Tibial nerve (tissue), 4 donors: ENCODE results near the gene USP5. TPM values are rescaled to one million over a fixed set of nuclear protein-coding genes. Genes with fewer than 3 reads are reported as not detected.

Source experiments
- DNase-seq, 2 donors: peaks; one replicate each; pipeline ENCODE4 v3.0.0-alpha.2; 2019; ENCODE audit warnings: low spot score in 2 of 2
- H3K27ac ChIP-seq, 4 donors: fragments of 200-600 bp; sonication (generic) in 3 of 4; one replicate each; pipeline ENCODE4 v1.5.1; 2017 to 2019; ENCODE audit warnings: mild to moderate bottlenecking in 1 of 4
- H3K27me3 ChIP-seq, 2 donors: fragments of 200-600 bp; sonication (generic) in 1 of 2; one replicate each; pipeline versions ENCODE4 v1.5.1 to v1.6.0; 2017 to 2019
- H3K36me3 ChIP-seq, 3 donors: fragments of 200-600 bp; sonication (generic); one replicate each; pipeline ENCODE4 v1.5.1; 2018 to 2019
- H3K4me1 ChIP-seq, 4 donors: fragments of 200-600 bp; sonication (generic) in 3 of 4; one replicate each; pipeline ENCODE4 v1.5.1; 2017 to 2019
- H3K4me3 ChIP-seq, 4 donors: fragments of 200-600 bp; sonication (generic) in 3 of 4; one replicate each; pipeline ENCODE4 v1.5.1; 2017 to 2019; ENCODE audit warnings: mild to moderate bottlenecking in 1 of 4, moderate library complexity in 1 of 4
- H3K9me3 ChIP-seq, 4 donors: fragments of 200-600 bp; sonication (generic) in 3 of 4; one replicate each; pipeline ENCODE4 v1.5.1; 2017 to 2019
- EP300 ChIP-seq, 2 donors: sonication (generic); formaldehyde crosslinking; IDR thresholded peaks; one replicate each; pipeline ENCODE4 v1.6.1; 2017; ENCODE audit warnings: antibody characterized with exemption in 2 of 2, mild to moderate bottlenecking in 1 of 2
- POLR2A ChIP-seq, 2 donors: fragments of 450-650 bp; IDR thresholded peaks; one replicate each; pipeline ENCODE4 v1.6.1; 2017; ENCODE audit warnings: antibody characterized with exemption in 2 of 2, mild to moderate bottlenecking in 2 of 2, moderate library complexity in 2 of 2
- WGBS, 2 donors: methylation state at CpG; one replicate each; pipeline ENCODE4 v1.1.5; 2018; 5-methylcytosine and 5-hydroxymethylcytosine counted together
- total RNA-seq, 4 donors: library from RNA; depleted of rRNA; stranded (reverse); fragments of >200 nt; gene quantifications; one replicate each; pipeline ENCODE4 v1.1.0, GENCODE V29; 2016
- TF ChIP-seq, protein P1 (sequence below), 5 experiments: fragments of 200-600 bp in 3 of 5; fragments of 450-650 bp in 2 of 5; sonication (generic) in 3 of 5; IDR thresholded peaks; one replicate each; pipeline ENCODE4 v1.5.1; 2016 to 2019; ENCODE audit warnings: antibody characterized with exemption in 5 of 5, mild to moderate bottlenecking in 3 of 5, moderate library complexity in 2 of 5

Gene USP5
- total RNA-seq, 4 donors from 2014 or later, result 47.6 to 63.9 (median 56.8) TPM

DNA sequence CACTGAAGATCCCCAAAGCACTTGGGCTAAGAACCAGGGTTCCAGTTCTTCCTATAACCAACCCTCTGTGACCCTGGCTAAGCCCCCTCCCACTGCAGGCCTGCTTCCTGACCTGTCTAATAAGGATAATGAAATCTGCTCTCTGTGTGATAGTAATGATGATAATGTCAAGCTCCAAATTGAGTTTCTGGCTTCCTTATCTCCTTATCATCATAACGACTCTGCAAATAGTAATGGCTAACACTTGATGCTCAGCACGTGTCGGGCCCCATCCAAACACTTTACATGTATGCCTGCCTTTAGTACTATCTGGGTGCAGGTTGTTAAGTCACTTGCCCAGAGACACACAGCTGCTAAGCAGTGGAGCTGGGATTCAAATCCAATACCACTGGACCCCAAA is 35.4 kb upstream of the USP5 start:
- no peak for DNase-seq
- Histone ChIP-seq H3K4me3 (no peak overlapping the region), H3K4me1 (peaks cover 0 to 8% (median 2%) of the 10 kb centered on the region in 4 donors), H3K27ac (no peak overlapping the region), H3K9me3 (no peaks in the 10 kb centered on the region), H3K36me3 (no peaks in the 10 kb centered on the region), H3K27me3 (peaks cover 0 to 12% of the 10 kb centered on the region in 2 donors)
- TF ChIP-seq POLR2A (IDR thresholded peaks at IDR 0.05) (no peak), EP300 (IDR thresholded peaks at IDR 0.05) (no peak)
- TF ChIP-seq, protein P1, sequence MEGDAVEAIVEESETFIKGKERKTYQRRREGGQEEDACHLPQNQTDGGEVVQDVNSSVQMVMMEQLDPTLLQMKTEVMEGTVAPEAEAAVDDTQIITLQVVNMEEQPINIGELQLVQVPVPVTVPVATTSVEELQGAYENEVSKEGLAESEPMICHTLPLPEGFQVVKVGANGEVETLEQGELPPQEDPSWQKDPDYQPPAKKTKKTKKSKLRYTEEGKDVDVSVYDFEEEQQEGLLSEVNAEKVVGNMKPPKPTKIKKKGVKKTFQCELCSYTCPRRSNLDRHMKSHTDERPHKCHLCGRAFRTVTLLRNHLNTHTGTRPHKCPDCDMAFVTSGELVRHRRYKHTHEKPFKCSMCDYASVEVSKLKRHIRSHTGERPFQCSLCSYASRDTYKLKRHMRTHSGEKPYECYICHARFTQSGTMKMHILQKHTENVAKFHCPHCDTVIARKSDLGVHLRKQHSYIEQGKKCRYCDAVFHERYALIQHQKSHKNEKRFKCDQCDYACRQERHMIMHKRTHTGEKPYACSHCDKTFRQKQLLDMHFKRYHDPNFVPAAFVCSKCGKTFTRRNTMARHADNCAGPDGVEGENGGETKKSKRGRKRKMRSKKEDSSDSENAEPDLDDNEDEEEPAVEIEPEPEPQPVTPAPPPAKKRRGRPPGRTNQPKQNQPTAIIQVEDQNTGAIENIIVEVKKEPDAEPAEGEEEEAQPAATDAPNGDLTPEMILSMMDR (IDR thresholded peaks at IDR 0.05), result no peak
- WGBS, 2 donors, result 85 to 86% methylated on average over 3 of the region's 3 CpGs

DNA sequence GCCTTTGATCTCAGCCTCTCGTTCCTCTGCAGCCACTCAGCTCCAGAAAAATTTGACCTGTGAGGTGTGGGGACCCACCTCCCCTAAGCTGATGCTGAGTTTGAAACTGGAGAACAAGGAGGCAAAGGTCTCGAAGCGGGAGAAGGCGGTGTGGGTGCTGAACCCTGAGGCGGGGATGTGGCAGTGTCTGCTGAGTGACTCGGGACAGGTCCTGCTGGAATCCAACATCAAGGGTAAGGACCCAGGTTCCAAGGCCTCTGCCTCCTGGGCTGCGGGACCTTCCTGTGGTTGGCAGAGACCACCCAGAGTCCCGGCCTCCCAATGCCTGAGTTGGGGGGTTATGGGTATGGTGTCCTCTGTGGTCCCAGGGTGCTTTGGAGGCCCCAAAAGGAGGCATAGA is 34.9 kb upstream of the USP5 start:
- TF ChIP-seq EP300 (IDR thresholded peaks at IDR 0.05), result no peak
- TF ChIP-seq, protein P1 (IDR thresholded peaks at IDR 0.05), result no peak
- TF ChIP-seq POLR2A (IDR thresholded peaks at IDR 0.05), result no peak
- no peak overlapping the region for H3K27ac ChIP-seq
- WGBS, 2 donors, result 85 to 92% methylated on average over 8 of the region's 8 CpGs

DNA sequence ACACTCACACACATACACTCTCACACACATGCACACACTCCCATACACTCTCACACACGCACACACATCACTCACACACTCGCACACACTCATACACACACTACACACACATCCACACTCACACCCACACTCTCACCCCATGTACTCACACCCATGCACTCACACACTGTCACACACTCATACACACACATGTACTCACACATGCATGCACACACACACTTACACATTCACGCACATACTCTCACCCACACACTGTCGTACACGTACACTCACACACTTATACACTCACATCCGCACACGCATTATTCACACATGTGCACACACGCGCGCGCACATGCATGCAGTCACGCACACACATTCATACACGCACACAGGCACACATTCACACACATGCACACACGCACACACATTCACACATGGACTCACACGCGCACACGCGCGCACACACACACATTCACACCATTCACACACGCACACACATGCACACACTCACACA is 34.2 kb upstream of the USP5 start:
- H3K4me3 ChIP-seq, result no peak overlapping the region
- H3K27me3 ChIP-seq, result peaks cover 0 to 22% of the 10 kb centered on the region in 2 donors
- no peak for DNase-seq
- no peaks in the 10 kb centered on the region for H3K36me3 ChIP-seq
- H3K27ac ChIP-seq, result no peak overlapping the region
- peaks cover 0 to 19% (median 10%) of the 10 kb centered on the region in 4 donors for H3K4me1 ChIP-seq
- WGBS, 2 donors, result 86 to 89% methylated on average over 20 of the region's 20 CpGs
- TF ChIP-seq EP300 (IDR thresholded peaks at IDR 0.05) (no peak), POLR2A (IDR thresholded peaks at IDR 0.05) (no peak)
- TF ChIP-seq, protein P1 (IDR thresholded peaks at IDR 0.05), result no peak
- no peaks in the 10 kb centered on the region for H3K9me3 ChIP-seq

More for the DNA sequence above, 34.9 kb upstream of the USP5 start:
- Histone ChIP-seq H3K4me3 (no peak overlapping the region), H3K36me3 (no peaks in the 10 kb centered on the region), H3K4me1 (peaks cover 0 to 13% (median 7%) of the 10 kb centered on the region in 4 donors), H3K9me3 (no peaks in the 10 kb centered on the region), H3K27me3 (peaks cover 0 to 16% of the 10 kb centered on the region in 2 donors)
- no peak for DNase-seq

DNA sequence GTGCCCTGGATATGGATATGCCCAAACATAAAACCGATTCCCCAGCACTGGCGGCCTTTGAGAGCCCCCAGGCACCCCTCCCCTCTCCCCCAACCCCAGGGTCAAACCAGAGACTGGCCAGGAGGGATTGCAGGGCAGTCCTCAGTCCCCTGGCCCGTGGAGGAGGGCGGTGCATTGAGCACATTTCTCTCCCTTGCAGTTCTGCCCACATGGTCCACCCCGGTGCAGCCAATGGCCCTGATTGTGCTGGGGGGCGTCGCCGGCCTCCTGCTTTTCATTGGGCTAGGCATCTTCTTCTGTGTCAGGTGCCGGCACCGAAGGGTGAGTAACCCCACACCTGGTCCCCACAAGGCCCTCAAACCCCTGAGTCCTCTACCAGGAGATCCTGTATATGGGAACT is 33.7 kb upstream of the USP5 start:
- no peak for TF ChIP-seq POLR2A (IDR thresholded peaks at IDR 0.05)
- TF ChIP-seq, protein P1 (IDR thresholded peaks at IDR 0.05), result no peak
- no peak for TF ChIP-seq EP300 (IDR thresholded peaks at IDR 0.05)
- Histone ChIP-seq H3K4me3 (no peak overlapping the region), H3K9me3 (no peaks in the 10 kb centered on the region), H3K27ac (no peak overlapping the region), H3K36me3 (no peaks in the 10 kb centered on the region), H3K27me3 (peaks cover 0 to 27% of the 10 kb centered on the region in 2 donors), H3K4me1 (peaks cover 0 to 20% (median 10%) of the 10 kb centered on the region in 4 donors)
- WGBS, 2 donors, result 57 to 60% methylated on average over 10 of the region's 10 CpGs
- DNase-seq, result no peak

DNA sequence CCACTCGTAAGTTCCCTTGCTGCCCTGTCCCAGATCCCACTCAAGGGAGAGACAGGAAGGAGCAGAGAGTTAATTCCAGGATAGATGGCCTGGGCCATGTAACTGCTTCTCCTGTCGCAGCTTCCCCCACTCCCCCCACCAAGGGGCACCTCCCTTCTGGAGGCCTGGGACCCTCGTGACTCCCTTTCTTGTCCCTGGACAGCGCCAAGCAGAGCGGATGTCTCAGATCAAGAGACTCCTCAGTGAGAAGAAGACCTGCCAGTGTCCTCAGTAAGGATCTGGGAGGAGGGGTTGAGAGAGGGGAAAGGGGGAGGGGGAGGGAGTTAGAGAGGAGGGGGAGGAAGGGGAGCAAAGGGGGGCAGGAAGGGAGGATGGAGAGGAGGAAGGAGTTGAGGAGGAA is 33.3 kb upstream of the USP5 start:
- Histone ChIP-seq H3K27ac (no peak overlapping the region), H3K9me3 (no peaks in the 10 kb centered on the region), H3K36me3 (no peaks in the 10 kb centered on the region), H3K27me3 (peaks cover 0 to 29% of the 10 kb centered on the region in 2 donors), H3K4me3 (no peak overlapping the region), H3K4me1 (peaks cover 0 to 20% (median 10%) of the 10 kb centered on the region in 4 donors)
- DNase-seq, result no peak
- WGBS, 2 donors, result 71 to 86% methylated on average over 5 of the region's 5 CpGs
- TF ChIP-seq POLR2A (IDR thresholded peaks at IDR 0.05), result no peak
- TF ChIP-seq EP300 (IDR thresholded peaks at IDR 0.05), result no peak
- TF ChIP-seq, protein P1 (IDR thresholded peaks at IDR 0.05), result no peak
